Stimulated activated CD4-positive, alpha-beta T cell treated with anti-CD3 and anti-CD28 coated beads, Interleukin-1b, Interleukin-23, amount 100 ng/mL, for 24 hours (primary cell): ENCODE results near the gene TFB2M.
A peak's percentile ranks its signal among the peaks of the same experiment; 100 is the strongest.
"Not testable (repeated sequence)": the region's sequence is repeated elsewhere in the genome, so short reads cannot be mapped to it uniquely, and the experiment has no call there.

ENCODE experiments used
- DNase-seq, 4 experiments: peaks; one replicate each; pipeline ENCODE4 v3.0.0-alpha.2; 2020; ENCODE audit warnings: low read depth in 4 of 4, low spot score in 1 of 4

The TFB2M gene, protein sequence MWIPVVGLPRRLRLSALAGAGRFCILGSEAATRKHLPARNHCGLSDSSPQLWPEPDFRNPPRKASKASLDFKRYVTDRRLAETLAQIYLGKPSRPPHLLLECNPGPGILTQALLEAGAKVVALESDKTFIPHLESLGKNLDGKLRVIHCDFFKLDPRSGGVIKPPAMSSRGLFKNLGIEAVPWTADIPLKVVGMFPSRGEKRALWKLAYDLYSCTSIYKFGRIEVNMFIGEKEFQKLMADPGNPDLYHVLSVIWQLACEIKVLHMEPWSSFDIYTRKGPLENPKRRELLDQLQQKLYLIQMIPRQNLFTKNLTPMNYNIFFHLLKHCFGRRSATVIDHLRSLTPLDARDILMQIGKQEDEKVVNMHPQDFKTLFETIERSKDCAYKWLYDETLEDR

DNA sequence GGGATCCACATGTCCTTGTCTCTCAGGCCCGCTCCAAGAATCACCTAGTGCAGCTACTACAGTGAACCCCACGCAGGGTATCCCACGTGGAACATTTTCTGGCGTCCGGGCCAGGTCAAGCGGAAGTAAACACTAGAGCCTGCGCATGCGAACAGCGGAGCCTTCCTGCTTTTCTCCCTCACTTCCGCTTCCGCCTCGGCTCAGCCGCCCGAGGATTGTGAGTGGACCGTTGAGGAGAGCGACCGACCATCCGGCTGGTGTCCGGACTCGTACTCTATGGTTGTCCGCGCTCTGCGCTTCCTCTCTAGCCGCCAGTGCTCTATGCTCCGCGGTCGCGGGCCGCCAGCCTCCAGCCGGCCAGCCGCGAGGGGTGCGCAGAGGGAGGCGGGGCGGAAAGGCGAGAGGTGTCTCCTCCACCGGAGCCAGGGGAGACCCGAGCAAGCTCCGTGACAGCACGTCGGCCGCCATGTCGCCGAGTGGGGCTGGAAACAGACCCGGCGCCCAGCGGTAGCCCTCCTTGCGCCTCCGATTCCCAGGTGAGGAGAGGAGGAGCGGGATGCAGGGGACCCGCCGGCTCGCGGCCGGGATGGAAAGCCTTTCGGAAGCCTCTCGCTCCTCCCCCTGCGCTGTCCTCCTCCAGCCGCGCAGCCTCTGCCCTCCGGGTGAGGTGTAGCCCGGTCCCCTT, at the start of gene TFB2M, which contains the start of gene CNST:
Gene TFB2M, minus strand, starts transcription at position 134 of the 685 bp plus-strand sequence. Its CDS starts 123 bp downstream, at position 11.
Gene CNST, plus strand, starts transcription at position 329 of the 685 bp plus-strand sequence. CDS start 25,107 bp downstream, outside the sequence.
- peak; percentile 81 to 91 (median 88) for DNase-seq

DNA sequence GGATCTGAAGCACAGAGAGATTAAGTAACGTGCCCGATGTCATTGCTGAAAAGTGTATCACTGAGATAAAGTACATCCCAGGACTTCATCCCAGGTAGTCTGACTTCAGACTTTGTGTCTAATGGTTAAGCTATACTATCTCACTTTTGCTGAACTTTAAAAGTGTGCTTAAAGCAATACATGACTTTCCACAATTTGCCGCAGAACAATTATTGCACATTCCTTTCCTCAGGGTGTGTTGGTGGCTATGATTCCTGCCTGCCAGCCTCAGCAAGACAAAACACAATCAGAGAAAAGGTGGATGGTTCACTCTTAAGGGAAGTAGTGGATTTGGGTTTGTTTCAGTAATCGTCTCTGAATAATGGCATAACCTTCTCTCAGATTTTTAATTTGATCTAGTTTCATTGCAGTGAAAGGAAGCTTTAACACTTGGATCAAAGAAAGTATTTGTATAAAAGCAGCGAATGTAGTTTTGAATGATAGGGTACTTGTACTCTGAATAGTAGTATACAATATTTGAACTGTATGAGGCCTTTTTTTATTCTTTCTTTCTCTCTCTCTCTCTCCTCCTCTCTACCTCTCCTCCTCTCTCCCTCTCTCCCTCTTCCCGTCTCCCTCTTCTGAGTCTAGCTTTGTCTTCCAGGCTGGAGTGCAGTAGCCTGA, 47.2 kb upstream of the TFB2M start:
- DNase-seq, result no peak

DNA sequence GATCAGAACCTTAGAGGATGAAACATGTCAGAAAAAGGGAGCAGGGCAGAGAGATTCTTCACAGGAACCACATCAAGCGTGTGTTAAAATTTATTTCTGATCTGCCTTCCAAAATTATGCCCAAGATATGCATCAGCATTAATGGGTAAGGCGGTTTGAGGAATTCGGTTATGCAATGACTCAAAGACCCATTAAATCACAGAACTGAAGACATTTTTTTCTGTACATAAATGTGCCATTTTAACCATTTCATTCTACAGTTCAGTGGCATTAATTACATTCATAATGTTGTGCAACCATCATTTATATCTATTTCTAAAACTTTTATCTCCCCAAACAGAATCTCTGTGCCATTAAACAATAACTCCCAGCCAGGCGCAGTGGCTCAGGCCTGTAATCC, 43.6 kb upstream of the TFB2M start:
- no peak for DNase-seq

DNA sequence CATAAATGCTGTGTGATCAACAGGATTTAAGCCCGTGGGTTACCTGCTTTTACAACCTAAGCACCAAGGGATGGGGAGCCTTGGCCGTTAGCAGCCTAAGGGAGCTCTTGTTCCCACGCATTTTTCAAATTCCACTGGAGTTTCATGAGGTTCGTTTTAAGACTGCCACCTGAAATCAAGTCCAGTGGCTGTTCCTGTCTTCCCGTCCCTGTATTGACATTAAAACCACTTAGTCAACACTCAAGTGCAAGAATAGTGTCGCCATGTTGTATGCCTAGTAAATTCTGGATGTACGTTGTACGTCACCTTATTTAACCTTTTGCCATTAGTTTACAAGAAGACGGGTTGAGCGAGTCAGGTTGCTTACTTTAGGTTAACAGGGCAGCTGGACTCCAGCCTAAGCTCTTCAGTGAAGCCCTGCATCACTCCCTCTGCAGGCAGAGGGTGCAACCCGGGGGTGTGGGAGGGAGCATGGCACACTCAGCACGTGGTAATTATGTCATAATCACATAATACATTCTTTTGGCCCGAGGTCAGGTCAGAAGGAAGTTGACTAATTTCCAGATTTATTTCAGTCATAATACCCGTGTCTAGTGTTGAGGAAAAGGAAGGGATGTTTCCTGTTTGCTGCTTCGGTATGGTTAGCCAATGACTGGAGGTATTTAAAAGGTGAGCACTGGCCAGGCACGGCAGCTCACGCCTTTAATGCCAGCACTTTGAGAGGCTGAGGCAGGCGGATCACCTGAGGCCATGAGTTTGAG, 42.7 kb upstream of the TFB2M start:
- no peak for DNase-seq

DNA sequence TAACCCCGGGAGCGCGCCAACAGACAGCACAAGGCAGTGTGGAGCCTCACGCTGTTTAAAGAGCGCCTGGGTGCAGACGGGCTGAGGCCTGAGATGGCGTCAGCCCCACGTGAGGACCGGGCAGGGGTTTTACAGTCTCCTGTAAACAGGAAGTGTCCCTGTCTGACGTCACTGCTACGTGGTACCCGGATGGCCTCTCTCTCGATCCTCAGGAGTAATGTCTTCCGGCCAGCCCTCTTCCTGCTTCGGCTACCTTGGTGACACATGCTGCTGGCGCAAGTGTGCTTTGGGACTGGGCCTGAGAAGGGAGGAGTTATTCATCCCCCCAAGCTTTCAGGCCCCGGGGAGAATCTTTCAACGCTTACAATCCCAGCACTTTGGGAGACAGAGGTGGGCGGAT, 41.4 kb upstream of the TFB2M start:
- DNase-seq, result no peak

DNA sequence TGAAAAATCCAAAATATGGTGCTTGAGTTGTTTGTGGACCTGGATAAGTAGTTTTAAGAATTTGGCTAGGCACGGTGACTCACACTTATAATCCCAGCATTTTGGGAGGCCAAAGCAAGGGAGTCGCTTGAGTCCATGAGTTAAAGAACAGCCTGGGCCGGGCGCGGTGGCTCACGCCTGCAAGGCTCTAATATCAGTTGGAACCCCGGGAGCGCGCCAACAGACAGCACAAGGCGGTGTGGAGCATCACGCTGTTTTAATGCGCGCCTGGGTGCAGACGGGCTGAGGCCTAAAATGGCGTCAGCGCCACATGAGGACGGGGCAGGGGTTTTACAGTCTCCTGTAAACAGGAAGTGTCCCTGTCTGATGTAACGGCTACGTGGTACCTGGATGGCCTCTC, 39.2 kb upstream of the TFB2M start:
- DNase-seq, result not testable (repeated sequence)

DNA sequence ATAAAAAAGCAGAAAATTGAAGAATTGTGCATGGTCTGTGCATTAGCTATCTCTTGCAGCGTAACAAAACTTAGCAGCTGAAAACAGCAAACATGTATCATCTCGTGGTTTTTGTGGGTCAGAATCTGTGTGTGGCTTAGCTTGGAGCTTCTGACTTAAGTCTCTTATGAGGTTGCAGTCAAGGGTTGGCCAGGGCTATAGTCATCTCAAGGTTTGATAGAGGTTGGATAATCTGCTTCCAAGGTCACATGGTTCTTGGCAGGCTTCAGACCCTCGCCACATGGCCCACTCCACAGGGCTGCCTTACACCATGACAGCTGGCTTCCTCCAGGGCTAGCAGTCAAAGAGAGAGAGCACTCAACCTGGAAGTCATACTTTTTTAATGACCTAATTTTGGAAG, 36.1 kb upstream of the TFB2M start:
- DNase-seq, result no peak

DNA sequence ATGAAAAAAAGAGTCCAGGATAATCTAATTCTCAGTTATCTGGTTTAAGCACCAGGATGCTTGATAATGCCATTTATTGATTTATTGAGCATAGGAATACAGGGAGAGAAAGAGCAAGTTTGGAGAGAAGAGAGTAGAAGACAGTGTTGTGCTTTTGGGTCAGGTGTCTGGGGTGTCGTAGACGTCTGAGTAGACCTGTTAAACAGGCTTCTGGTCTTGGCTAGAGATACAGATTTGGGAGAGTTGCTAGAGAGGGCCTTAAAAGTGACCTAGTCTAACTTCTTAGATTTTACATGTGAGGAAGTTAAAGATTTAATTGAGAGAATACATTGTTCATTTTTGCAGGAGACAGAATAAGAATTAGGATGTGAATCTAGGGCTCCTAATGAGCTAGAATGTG, 34.5 kb upstream of the TFB2M start:
- no peak for DNase-seq

DNA sequence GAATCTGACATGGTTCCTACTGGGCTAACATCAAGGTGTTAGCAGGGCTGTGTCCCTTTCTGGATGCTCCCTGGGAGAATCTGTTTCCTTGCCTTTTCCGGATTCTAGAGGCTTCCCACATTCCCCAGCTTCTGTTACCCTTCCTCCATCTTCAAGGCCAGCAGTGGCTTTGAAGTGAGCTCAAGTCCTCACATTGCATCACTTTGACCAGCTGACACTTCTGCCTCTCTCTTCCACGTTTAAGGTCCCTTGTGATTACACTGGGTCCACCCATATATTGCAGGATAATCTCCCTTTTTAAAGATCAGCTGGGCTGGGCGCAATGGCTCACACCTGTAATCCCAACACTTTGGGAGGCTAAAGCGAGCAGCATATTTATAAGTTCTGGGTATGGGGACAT, 33.3 kb upstream of the TFB2M start:
- no peak for DNase-seq

DNA sequence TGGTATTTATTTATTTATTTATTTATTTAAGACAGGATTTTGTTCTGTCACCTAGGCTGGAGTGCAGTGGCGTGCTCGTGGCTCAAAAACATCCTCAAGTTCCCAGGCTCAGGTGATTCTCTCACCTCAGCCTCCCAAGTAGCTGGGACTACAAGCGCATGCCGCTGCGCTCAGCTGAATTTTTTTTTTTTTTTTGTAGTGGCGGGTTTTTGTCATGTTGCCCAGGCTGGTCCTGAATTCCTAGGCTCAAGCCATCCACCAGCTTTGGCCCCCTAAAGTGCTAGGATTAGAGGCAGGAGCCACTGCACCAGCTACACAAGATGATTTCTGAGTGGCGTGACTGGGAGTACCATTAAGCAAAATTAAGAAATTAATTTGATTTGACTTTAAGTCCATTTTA, 31.9 kb upstream of the TFB2M start:
- DNase-seq, result no peak

DNA sequence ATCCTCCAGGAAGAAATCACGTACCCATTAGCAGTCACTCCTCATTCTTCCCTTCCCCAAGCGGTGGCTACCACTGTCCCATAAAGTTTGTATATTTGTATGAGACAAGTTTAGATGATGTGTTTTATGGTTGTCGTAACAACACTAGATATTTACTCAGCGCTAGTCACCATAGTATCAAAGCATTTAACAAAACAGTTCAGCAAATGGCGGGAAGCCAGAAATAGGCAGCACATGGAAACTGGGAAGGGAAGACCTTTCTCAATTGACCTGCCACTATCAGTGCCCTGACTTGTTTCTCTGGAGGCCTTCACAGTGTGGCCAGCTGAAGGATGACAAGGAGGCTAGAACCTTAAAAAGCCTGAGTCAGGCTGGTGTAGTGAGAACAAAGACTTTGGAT, 31.3 kb upstream of the TFB2M start:
- DNase-seq, result no peak

DNA sequence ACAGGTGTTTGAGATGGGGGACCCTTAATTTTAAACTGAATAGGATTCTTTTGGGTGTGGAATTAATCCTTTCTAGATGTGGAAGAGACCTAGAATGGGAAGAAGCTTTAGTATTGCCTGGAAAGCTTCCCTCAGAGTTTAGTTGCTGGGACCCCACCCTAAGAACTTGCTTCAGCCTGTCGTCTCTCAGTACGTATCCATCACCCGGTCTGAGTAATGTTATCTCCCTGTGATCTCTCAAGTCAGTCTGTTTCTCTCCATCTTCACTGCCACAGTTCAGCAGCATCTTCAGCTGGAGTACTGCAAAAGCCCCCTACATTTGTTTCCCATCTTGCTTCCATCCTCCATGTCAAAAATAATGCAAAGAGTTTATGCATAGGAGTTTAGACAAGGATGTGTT, 29.1 kb upstream of the TFB2M start:
- no peak for DNase-seq

DNA sequence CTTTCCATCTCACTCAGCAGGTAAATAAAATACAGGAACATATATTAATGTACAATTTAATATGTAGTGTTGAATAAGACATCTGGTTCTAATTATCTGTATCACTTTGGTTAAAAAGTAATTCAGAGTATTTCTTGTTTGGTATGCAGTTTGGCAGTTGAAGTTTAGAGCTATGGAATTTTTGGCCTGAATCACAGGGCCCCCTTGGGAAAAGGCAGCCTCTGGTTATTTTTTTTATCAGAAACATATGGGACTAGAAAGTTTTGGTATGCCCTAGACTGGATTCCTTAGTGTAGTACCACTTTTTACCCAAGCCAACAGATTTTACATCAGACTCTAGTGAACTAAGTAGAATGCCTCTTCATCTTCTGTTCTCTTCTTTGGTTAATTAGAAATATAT, 26.6 kb upstream of the TFB2M start:
- no peak for DNase-seq

DNA sequence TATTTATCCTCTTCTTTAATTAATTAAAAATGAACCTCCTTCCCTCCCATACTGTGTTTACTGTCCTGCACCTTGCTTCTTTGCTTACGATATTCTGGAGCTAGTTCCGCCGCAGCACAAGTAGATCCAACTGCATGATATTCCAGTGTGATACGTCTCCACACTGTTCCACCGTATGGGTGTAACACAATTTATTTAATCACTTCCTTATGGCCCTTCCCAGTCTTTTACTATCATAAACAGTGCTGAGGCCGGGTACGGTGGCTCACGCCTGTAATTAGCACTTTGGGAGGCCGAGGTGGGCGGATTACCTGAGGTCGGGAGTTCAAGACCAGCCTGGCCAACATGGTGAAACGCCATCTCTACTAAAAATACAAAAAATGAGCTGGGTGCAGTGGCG, 25.9 kb upstream of the TFB2M start:
- DNase-seq, result no peak

DNA sequence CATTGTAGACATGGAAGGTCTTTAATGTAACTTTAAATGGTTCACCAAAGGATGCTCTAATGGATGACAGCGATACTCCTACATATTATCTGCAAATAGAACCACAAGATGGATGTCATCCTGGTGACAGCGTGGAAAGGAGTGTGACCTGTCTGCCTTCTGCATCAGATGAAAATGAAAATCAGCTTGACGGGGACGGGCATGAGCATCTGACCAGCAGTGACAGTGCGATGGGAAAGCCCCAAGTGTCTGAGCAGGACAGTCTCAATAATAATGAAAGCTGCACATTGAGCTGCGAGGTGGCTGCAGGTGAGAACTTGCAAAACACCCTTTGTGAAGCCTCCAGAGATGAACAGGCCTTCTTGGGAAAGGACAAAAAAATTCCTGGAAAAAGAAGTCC, 25.4 kb upstream of the TFB2M start:
- no peak for DNase-seq

DNA sequence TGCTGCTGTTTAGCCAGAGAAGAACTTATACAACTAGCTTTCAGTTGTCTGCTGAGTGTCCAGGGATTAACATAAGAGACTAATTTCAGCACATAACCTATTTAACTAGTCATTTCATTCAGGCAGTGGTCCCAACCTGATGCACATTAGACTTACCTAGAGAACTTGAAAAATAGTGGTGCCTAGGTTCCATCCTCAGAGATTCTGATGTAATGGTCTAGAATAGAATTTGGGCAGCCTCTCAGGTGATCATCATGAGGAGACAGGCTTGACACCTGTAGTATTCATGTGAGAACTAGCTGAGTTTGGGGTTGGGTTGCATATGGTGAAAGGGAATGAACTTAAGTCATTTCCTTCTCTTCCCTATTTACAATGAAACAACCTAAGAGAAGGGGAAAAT, 25.0 kb upstream of the TFB2M start:
- DNase-seq, result no peak

DNA sequence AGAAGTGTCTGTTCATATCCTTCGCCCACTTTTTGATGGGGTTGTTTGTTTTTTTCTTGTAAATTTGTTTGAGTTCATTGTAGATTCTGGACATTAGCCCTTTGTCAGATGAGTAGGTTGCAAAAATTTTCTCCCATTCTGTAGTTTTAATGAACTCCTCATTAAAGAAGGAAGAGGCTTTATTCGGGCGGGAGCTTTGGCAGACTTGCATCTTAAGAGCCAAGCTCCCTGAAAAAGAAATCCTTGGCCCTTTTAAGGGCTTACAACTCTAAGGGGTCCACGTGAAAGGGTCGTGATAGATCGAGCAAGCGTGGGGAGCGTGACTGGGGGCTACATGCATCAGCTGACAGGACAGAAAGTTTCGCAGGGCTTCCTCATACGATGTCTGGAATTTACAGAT, 23.9 kb upstream of the TFB2M start:
- not testable (repeated sequence) for DNase-seq

DNA sequence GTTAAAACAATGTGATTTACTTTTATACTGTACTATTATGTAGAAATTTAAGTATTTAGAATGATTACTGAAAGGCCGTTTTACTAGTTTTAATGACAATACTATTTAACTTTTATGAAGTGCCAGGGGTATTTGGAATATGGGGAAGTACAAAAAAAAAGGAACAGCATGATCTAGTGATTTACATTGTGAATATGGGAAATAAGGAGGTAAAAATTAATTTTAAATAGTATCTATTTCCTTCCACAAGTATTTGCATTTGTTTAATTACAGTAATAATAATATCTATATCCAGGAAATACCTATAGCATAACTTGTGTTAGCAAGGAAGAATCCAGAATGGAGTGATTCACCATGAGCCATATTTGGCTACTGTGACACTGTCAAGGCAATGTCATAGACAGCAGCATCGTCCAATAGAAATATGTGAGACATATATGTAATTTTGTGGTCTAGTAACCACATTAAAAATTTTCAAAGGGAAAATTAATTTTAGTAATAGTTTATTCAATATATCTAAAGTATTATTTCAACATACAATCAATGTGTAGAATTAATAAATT, 22.2 kb upstream of the TFB2M start:
- DNase-seq, result no peak

DNA sequence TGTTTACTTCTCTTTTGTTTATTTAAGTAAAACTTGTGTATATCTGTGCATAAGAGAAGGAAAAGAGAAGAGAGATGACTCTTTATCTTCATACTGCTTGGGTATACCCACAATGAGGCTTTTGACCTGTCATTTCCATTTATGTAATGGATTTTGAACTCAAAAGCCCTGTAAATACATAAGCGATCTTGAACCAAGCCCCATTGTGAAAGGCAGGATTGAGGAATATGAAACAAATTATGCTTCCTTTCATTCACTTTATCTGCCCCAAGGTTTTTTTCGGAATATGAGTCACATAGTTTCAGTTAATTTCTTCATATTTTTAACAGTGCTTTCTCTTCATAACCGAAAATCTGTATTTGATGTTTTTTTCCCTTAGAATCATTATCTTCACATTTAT, 21.5 kb upstream of the TFB2M start:
- DNase-seq, result no peak

DNA sequence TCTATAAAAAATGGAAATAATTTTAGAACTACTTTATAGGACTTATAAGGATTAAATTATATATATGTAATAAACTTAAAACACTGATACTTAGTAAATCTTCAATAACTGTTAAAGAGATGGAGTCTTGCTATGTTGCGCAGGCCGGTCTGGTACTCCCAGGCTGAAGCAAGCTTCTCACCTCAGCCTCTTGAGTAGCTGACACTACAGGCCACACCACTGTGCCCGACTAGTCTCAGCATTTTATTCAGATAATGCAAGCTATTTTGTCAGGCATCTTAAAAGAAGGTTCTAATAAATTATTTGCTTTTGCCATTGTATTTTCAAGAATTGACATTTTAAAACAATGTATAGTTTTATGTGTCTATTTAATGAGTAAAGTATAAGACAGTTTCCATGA, 21.0 kb upstream of the TFB2M start:
- DNase-seq, result no peak
